A172 (cell line): ENCODE measurements around the gene PVALEF. TPM values are rescaled to one million over a fixed set of nuclear protein-coding genes. Genes with fewer than 3 reads are reported as not detected.
"Not testable (repeated sequence)": the region's sequence is repeated elsewhere in the genome, so short reads cannot be mapped to it uniquely, and the experiment has no call there.

Experiments
- DNase-seq: peaks from one replicate; pipeline ENCODE4 v3.0.0-alpha.2; 2015; ENCODE audit warnings: low spot score
- total RNA-seq: library from RNA; depleted of rRNA; stranded (reverse); fragments of >200 nt; shearing (Covaris generic); gene quantifications from 2 replicates; pipeline ENCODE4 v1.2.3, GENCODE V29; 2014; rRNA removed

The PVALEF gene
- total RNA-seq, 1 experiment from 2014 or later: not detected

DNA sequence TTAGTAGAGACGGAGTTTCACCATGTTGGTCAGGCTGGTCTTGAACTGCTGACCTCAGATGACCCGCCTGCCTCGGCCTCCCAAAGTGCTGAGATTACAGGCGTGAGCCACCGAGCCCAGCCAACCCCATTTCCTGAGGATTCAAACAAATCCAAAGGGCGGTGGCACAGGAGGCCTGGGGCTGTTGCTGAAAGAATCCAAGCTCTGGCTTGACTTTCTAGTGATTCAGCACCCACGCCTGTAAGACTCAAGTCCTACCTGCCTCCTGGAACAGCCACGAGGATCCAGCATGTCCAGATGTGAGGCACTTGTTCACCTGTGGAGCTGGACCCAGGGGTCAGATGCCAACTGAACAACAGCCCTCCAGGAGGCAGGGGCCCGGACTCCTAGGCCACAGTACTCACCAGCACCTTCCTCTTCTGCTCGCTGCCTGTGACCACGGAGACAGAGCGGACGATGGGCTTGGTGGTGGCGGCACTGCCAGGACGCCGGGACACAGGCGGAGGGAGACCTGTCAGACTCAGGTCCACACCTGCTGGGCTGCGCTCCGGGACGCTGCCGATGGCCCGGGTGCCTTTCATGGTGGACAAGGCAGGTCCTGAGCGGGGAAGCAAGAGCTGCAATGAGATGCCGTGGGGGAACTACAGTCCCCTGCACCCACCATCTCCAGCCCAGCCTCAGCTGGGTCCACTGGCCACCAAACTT lies 54.3 kb downstream of the PVALEF start:
- no peak for DNase-seq

DNA sequence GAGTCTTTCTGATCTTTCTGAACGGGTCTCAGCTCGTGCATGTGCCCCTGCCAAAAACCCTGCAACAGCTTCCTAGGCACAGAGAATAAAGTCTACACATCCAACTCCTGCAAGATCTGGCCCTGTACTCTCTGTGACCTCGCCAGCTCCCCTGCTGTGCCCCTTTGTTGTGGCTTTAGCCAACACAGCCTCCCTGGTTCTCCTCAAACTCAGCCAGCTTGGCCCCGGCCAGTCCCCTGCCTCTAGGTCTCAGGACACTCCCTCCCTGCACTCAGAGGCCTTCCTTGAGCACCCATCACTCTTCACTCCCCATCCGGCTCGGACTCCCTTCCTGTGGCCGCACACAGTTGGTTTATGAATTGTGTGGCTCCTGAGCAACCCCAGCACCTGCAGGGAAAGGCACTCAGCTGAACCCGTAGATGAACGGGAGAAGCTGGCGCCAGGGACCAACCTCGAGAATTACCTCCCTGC lies 56.1 kb downstream of the PVALEF start:
- DNase-seq: peak; percentile 34

DNA sequence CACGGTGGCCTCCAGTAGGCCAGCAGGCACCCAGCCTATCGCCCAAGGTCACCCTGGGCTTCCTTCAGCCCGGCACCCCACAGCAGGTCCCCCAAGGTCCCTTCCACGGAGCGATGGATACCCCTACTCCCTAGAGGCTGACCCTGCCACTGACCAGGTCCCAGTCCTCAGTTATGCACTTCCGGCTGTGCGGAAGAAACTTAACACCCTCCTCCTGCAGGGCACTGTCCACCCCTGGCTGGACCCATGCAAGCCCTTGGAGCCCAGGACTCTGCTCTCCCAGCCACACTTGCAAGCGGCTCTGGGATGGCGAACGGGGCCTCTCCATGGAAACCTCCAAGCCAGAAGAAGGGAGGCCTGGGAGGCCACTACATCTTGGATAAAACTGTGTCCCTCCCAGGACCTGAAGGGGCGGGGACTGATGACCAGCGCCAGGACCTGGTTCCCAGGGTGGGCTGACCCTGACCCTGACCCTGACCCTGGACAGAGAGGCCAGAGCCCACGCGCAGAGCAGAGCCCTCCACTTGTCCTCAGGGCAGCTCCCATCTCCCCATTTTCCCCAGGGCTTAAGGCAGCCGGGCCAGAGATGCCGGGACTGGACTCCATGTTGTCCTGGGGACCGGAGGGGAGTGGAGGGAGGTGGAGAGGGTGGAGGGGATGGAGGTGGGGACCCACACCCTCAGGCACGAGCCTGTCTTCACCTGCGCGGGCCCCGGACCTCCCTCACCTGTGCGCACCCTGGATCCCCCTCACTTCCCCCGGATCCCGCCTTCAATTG lies 56.7 kb downstream of the PVALEF start:
- DNase-seq: no peak

DNA sequence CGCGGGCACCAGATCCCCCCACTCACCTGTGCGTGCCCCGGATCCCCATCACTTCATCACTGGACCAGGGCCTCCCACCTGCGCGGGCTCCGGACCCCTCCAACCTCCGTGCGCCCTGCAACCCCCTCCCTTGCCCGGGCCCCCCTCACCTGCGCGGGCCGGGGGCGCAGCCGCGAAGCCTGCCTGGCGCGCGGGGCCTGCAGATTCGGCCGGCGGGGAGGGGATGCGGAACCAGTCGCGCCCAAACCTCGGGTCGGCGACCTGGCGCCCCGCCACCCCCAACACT lies 57.3 kb downstream of the PVALEF start:
- DNase-seq: no peak

DNA sequence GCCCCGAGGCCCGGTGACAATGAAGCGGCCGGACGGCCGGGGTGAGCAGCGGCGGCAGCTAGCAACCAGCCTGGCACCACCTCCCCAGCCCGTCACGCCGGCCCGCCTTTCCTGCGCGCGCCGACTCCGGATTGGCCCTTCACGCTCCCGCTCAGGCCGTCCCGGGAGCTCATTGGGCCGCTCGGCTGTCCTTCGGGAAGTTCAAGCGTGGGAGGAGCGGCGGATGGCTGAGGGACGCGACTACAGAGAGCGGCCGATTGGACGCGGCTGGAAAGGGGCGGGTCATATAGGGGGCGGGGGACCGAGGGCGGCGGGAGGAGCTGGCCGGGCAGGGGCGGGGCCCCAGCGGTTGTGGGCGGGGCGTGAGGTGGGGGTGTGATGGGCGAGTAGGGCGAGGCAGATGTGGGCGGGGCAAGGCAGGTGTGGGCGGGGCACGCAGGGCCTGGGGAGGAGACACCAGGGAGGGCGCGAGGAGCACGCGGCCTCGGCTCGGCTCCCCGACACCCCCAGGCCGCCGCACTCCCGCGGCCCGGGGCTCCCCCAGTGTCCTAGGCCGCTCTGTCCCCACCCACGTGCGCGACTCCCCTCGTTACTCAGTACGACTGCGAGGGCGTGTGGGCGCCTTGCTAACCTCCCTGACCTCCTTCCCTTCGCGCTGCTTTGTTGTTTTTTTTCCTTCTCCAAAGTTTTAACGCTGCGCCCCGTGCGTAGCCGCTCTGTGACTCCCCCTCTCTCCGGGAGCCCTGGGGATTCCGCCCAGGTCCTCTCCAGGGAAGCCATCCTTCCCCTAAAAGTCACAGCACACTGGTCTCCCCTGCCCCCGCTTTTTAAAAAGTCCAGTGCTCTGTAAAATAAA lies 57.8 kb downstream of the PVALEF start, which contains the start of gene CEP131:
Gene CEP131 (minus strand): TSS at position 60 of the 856 bp plus-strand sequence. CDS start 2,909 bp downstream, outside the sequence.
- peak; percentile 95 for DNase-seq

DNA sequence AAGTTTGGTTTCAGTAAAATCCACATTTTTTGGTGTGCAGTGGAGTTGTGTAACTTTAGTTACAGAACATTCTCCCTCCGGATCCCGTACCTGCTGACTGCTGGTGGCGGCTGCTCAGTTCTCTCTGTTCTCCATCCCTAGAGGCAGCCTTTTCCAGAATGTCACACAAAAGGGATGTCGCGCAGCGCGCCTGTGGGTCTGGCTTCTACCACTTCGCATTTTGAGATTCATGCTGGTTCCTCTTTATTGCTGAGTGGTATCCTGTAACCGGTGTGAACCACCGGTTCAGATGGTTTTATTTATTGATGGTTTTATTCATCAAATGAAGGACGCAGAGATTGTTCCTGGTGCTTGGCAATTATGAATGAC lies 58.4 kb downstream of the PVALEF start:
- no peak for DNase-seq

DNA sequence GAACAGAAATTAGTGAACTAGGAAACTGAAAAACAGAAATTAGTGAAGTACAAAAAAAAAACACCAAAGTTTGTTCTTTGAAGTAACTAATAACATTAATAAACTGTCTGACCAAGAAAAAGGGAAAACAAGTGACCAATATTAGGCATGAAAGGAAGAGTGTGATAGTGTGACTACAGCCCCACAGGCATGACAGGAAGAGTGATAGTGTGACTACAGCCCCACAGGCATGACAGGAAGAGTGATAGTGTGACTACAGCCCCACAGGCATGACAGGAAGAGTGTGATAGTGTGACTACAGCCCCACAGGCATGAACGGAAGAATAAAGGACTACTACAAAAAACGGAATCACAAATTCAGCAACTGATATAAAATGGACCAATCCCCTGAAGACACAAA lies 62.3 kb downstream of the PVALEF start:
- not testable (repeated sequence) for DNase-seq

DNA sequence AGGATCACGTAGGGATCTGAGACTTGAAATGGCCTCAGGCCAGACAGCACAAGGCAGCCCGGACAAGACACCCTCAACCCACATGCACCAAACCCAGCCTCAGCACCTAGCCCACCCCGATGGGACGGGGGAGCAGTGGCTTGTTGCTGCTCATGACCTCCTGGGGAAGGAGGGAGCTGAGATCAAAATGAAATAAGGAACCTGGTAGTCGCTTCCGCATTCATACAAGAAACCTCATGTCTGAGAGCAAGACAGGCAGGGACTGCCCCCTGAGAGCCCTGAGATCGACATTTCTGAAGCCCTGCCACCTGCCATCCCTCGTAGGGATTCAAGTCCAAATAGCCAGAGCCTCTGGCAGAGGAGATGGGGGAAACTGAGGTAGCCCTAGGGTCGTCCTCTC lies 63.1 kb downstream of the PVALEF start:
- no peak for DNase-seq

DNA sequence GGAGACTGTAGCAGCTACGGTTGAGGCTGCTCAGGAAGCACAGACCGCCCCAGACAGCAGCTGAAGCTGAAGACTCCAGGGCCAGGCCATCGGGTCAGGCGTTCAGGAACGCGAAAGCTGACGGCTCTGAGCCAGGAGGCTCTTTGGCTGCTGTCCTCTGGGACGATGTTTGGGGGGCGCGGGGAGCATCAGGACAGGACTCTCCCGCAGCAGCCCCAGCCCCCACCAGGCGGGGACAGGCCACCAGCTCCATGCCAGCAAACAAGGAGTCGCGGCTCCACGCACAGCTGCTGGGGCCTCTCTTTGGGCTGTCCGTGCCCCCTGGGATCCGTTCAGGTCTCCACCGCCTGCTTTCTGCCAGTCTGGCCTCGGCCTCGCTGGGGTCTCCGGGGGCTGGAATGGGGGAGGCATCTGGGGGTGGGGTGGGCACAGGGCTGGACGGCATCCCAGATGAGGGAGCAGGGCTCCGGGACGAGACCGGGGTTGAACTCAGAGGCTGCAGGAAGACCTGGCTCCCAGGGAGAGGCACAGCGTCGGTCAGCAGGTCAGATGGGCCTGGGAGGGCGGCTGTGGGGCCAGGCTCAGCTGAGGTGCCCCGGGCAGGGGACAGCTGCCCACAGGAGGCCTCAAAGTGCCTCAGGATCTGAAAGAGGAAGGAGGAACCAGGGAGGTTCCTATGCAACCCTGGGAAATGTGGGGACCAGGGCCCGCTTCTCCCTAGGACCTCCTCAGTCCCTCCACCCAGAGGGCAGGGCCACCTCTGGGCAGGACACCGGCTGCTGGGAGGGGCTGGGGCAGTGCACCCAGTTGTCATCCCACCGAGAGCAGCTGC lies 63.7 kb downstream of the PVALEF start:
- no peak for DNase-seq

DNA sequence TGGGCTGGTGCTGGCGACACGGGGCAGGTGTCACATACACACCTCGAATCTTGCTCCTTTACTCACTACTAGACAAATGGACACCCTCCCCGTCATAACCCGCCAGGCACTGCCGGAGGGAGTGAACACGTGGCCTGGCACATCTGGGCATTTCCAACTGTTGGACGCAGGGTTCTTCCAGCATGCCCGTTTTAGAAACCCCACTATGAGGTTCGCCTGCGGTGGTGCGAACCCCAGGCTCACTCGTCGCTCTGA lies 64.3 kb downstream of the PVALEF start:
- DNase-seq: no peak

DNA sequence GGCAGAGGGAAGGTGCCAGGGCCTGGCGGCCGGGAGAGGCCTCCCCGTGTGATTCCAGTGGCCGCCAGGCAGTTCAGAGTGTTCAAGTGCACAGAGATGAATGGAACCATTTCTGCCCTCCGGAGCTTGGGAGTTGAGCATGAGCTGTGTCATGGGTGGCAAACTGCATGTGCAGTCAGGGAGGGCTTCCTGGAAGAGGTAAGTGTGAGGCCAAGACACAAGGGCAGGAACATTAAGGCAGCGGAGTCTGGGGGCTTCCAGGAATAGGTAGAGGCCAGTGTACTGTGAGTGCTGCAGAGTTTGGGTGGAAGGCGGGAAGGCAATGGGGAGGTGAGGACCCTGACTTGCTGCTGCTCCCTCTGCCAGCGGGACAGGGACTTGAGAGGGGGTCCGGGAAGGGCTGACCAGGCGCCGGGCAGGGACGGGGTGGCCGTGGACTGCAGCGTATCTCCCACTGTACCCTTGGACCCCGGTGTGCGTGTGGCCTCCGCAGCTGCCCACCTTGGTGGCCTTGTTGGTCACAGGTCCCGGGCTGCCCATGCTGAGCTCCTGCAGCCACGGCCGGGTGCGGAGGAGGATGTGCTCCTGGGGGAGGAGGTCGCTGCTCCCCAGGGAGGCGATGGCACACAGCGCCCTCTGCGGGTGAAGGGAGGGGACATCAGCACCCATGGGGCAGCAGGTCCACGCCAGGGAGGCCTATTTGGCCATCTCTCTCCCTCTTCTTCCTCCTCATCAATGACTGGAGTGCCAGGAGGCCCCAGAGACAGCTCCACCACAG lies 64.9 kb downstream of the PVALEF start:
- DNase-seq: no peak

DNA sequence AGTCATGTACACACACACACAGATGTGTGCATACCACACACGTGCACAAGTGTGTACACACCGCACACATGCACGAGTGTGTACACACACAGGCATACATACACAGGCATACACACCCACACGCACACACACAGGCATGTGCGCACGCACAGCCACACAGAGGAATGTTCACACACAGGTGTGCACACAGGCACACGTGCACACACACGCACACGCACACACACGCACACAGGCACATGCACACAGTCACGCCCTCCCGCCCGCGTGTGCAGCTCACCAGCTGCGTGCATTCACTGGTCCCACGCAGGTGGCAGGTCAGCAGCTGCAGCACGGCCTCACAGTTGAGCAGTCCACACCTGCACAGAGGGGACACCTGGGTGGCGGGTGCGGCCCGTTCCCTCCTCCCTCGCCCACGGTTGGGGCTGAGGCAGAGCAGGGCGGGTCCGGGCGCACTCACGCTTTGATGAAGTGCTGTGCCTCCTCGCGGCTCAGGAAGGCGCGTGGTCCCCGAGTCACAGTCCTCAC lies 65.9 kb downstream of the PVALEF start:
- no peak for DNase-seq

DNA sequence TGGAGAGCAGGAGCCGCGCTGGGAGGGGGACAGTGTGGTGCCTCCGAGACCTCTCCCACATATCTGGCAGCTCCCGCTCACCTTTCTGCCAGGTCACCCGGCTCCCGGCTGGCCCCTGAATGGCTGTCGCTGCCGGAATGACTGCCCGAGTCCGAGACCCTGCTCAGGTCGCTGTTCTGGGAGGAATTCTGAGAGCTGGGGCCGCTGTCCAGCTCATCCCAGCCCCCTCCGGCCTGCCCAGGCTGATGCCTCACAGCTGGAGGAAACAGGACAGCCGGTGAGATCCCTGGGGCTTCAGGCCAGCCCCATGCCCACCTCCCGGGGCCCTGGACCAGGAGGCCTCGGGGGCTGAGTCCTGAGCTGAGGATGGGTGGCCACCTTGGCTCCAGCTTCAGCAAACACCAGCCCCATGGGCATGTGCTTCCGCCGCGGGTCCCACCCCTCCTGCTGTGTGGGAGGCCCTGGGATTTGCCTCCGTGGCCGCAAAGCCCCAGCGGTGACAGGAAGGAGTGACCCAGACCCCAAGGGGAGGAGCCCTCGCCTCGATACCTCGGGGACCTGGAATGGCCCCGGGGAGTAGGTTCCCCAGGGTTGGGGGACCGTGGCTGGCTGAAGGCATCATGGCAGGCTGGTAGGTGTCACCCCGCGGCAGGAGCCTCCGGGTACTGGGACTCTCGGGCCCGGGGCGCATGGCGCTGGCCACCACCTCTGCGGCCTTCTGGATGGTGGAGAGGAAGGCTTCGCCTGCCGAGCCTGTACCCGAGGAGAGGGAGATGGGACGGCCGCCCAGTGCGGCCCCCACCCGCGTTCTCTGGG lies 66.7 kb downstream of the PVALEF start:
- DNase-seq: no peak

Other genes starting within 250 kb of the PVALEF start
- 14.4 and 15.1 TPM in 2 replicates for gene CHMP6, start 173.7 kb upstream of the PVALEF start, total RNA-seq
- 83.1 and 89.5 TPM in 2 replicates for gene BAIAP2, start 130.4 kb upstream of the PVALEF start, total RNA-seq
- gene AATK, start 714 bp downstream of the PVALEF start, total RNA-seq: 0.28 and 0.41 TPM in 2 replicates
- 10.0 and 21.1 TPM in 2 replicates for gene CEP131, start 57.5 kb downstream of the PVALEF start, total RNA-seq
- 21.4 and 24.1 TPM in 2 replicates for gene TEPSIN, start 73.5 kb downstream of the PVALEF start, total RNA-seq
- gene NDUFAF8, start 73.8 kb downstream of the PVALEF start, total RNA-seq: 100 and 123 TPM in 2 replicates
- 57.8 and 71.5 TPM in 2 replicates for gene SLC38A10, start 129.8 kb downstream of the PVALEF start, total RNA-seq
- gene BAHCC1, start 229.9 kb downstream of the PVALEF start, total RNA-seq: 0.95 and 2.0 TPM in 2 replicates